ENCODE results near the gene FHIT.

- TF ChIP-seq POLR2A (IDR thresholded peaks at IDR 0.05) (no peak), CTCF (IDR thresholded peaks at IDR 0.05) (no peak)
These were observed 112.9 kb downstream of the FHIT start for GRCh38 chr3:61138401-61138800.
